Subcutaneous adipose tissue (tissue), 4 donors: ENCODE data around the gene ANKUB1. TPM values are rescaled to one million over a fixed set of nuclear protein-coding genes. Genes with fewer than 3 reads are reported as not detected.

Source experiments
- total RNA-seq, 4 donors: library from RNA; depleted of rRNA; stranded (reverse); fragments of >200 nt; gene quantifications; one replicate each; pipeline ENCODE4 v1.1.0, GENCODE V29; 2016
- TF ChIP-seq, protein P1 (sequence below): fragments of 450-650 bp; IDR thresholded peaks from one replicate; pipeline ENCODE4 v1.5.1; 2016; ENCODE audit warnings: low read depth, mild to moderate bottlenecking, control low read depth, antibody characterized with exemption, moderate library complexity

The ANKUB1 gene
- total RNA-seq, 4 donors from 2014 or later = not detected

GRCh38 chr3:149753717-149754116 lies 38.6 kb downstream of the ANKUB1 start:
- TF ChIP-seq, protein P1, sequence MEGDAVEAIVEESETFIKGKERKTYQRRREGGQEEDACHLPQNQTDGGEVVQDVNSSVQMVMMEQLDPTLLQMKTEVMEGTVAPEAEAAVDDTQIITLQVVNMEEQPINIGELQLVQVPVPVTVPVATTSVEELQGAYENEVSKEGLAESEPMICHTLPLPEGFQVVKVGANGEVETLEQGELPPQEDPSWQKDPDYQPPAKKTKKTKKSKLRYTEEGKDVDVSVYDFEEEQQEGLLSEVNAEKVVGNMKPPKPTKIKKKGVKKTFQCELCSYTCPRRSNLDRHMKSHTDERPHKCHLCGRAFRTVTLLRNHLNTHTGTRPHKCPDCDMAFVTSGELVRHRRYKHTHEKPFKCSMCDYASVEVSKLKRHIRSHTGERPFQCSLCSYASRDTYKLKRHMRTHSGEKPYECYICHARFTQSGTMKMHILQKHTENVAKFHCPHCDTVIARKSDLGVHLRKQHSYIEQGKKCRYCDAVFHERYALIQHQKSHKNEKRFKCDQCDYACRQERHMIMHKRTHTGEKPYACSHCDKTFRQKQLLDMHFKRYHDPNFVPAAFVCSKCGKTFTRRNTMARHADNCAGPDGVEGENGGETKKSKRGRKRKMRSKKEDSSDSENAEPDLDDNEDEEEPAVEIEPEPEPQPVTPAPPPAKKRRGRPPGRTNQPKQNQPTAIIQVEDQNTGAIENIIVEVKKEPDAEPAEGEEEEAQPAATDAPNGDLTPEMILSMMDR = no peak

GRCh38 chr3:149752788-149753136 lies 39.6 kb downstream of the ANKUB1 start:
- TF ChIP-seq, protein P1 = no peak

GRCh38 chr3:149752051-149752787 lies 40.1 kb downstream of the ANKUB1 start, which contains the start of gene COMMD2:
TSS of gene COMMD2 (minus strand) at chr3:149752489. CDS start at chr3:149752444, 45 bp downstream.
- TF ChIP-seq, protein P1 = no peak

GRCh38 chr3:149751551-149751950 lies 40.8 kb downstream of the ANKUB1 start:
- TF ChIP-seq, protein P1 = no peak

GRCh38 chr3:149744606-149745005 lies 47.7 kb downstream of the ANKUB1 start:
- TF ChIP-seq, protein P1 = no peak

DNA sequence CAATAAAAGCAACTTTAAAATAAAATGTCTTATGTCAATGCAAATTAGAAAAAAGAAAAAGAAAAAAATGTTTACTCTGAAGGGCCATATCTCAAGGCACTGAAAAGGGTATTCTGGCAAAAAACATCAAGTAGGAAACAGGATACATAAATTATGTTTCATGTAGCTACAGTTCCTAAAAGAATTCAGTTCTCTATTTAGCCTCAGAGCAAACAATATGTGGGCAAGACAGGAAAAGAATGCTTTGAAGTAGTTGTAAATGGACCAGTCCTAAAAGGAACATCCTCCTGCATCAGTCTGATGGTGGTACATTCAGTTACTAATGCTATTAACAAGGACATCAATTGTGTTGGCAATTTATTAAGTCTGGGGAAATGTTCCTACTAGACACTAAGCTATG lies 48.2 kb downstream of the ANKUB1 start:
- TF ChIP-seq, protein P1 = no peak

DNA sequence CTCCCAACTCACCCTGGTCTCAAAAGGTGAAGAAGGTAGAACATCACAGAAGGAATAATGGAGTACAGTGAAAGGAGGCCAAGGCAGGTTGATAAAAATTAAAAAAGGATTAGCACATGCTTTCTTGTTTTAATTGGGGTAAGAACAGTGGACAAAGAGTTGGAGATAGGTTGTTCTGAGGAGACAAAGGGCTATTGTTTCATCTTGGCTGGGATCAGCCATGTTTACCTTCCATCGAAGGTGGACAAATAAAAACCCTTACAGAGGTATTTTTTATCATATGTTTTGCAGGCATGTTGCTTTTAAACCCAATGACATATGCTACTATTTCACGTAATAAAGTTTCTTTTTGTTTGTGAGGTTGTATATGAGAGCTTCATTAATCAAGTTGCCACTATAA lies 53.0 kb downstream of the ANKUB1 start:
- TF ChIP-seq, protein P1 = no peak
